ENCODE results near the gene GJE1.
"Not testable (repeated sequence)": the region's sequence is repeated elsewhere in the genome, so short reads cannot be mapped to it uniquely, and the experiment has no call there.

GJE1 gene

DNA sequence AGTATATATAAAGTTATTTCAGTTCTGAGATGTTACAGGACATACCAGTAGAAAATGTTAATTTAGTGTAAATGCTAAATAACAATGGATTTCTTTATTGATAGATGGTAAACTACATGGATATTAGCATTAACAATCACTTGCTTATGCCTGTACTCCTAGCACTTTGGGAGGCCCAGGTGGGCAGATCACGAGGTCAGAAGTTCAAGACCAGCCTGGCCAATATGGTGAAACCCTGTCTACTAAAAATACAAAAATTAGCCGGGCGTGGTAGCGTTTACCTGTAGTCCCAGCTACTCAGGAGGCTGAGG lies 24.0 kb downstream of the GJE1 start:
- not testable (repeated sequence) for H3K27ac ChIP-seq, H3K4me3 ChIP-seq

GRCh38 chr6:142162780-142163179 lies 30.1 kb downstream of the GJE1 start:
- H3K4me3 ChIP-seq: no peak overlapping the region
- no peak overlapping the region for H3K27ac ChIP-seq

- Histone ChIP-seq H3K27ac (no peak overlapping the region), H3K4me3 (no peak overlapping the region)
These were observed 32.5 kb downstream of the GJE1 start for GRCh38 chr6:142165227-142165626.

GRCh38 chr6:142167071-142167470 lies 34.3 kb downstream of the GJE1 start:
- Histone ChIP-seq H3K4me3 (no peak overlapping the region), H3K27ac (no peak overlapping the region)

DNA sequence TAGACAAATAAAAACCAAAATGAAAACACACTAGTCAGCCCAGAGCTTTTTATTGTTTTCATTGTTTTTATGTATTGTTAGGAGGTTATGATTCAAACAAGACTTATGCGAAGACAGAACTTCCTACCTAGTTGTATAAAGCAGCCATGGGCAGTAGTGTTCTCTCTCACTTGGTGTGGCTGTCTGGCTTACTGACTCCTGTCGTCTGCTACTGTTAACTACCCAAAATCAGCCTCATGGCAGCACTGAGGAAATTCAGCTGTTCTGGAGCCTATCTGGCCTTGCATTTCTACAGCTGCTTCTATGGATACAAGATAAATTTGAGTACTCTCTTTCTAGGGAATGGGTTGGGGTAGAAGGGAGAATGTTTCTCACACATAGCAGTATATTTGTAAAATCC lies 34.8 kb downstream of the GJE1 start:
- no peak overlapping the region for H3K27ac ChIP-seq
- H3K4me3 ChIP-seq: no peak overlapping the region

DNA sequence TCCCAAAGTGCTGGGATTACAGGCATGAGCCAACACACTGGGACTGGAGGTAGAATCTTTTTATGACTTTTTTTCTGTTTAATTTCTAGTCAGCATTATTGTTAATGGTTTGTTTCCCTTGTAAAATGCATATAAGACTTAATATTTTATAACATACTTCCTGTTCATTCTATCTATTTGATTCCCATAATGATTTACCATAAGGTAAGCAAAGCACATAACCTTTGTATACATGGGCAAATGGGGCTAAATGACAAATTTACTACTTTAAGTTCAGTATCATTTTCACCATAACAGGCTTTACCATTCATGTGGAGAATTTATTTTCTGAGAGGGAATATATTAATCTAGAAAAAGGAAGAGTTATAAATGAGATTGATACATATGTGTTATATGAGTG lies 38.6 kb downstream of the GJE1 start:
- Histone ChIP-seq H3K27ac (no peak overlapping the region), H3K4me3 (no peak overlapping the region)

DNA sequence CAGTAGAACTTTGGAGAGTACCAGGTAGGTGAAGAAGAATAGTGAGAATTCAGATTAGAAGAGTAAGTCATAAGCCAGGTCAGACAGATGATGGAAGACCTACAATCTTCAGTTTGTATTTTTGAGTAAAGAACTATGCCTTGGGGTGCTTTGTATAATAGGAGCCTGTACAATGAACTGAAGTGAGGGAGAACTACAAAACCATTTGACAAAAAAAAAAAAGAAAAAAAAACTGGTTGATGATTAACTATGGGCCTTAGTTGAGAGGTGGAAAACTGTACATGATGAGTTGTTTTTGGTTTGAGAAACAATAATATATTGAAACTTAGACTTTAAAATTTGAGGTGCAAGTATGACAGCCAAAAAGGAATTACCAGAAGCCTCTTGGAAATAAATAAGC lies 40.0 kb downstream of the GJE1 start:
- no peak overlapping the region for H3K27ac ChIP-seq
- no peak overlapping the region for H3K4me3 ChIP-seq

DNA sequence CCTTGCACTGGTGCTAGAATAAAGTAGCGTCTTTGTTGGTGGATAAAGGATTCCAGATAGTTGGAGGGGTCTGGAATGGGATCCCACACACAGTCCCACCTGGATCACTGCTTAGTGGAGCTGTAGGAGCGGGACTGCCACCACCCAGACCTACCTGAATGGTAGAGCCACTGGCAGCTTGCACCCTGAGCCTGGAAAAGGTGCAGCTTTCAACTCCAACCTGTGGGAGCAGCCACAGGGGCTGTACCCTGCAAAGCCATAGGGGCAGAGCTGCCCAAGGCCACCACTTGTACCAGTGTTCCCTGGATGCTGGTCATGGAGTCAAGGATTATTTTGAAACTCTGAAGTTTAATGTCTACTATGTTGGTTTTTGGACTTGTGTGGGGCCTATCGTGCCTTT lies 41.3 kb downstream of the GJE1 start:
- Histone ChIP-seq H3K4me3 (no peak overlapping the region), H3K27ac (no peak overlapping the region)

- Histone ChIP-seq H3K27ac (no peak overlapping the region), H3K4me3 (no peak overlapping the region)
These were observed 42.0 kb downstream of the GJE1 start for GRCh38 chr6:142174703-142175102.

DNA sequence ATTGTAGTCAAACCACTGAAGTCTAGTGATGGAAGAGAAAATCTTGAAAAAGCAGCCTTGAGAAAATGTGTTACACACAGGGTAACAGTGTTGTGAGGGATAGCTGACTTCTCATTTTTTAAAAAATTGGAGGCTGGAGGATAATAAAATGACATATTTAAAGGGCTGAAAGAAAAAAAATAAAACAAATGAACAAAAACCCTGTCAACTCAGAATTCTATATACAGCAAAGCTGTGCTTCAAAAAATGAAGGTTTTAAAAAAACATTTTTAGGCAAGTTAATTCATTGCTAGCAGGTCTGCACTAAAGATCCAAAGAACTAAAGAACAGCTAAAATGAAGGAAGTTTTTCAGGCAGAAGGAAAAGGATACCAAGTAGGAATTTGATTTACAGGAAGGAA lies 45.4 kb downstream of the GJE1 start:
- Histone ChIP-seq H3K27ac (no peak overlapping the region), H3K4me3 (no peak overlapping the region)

- H3K4me3 ChIP-seq: no peak overlapping the region
- H3K27ac ChIP-seq: no peak overlapping the region
These were observed 49.3 kb downstream of the GJE1 start for GRCh38 chr6:142182004-142182403.

GRCh38 chr6:142183351-142183750 lies 50.6 kb downstream of the GJE1 start:
- Histone ChIP-seq H3K27ac (no peak overlapping the region), H3K4me3 (no peak overlapping the region)

GRCh38 chr6:142184307-142184706 lies 51.6 kb downstream of the GJE1 start:
- H3K4me3 ChIP-seq: no peak overlapping the region
- no peak overlapping the region for H3K27ac ChIP-seq

Data from skin epidermis (tissue), 12 donors.